Activated CD4-positive, alpha-beta memory T cell treated with anti-CD3 and anti-CD28 coated beads for 36 hours (primary cell): Measurements from ENCODE around the gene MCM10. TPM values are rescaled to one million over a fixed set of nuclear protein-coding genes. Genes with fewer than 3 reads are reported as not detected.

Source experiments
- CTCF ChIA-PET: fragments of 350-600 bp; sonication (Branson Sonifier 250); formaldehyde crosslinking; loops from one replicate; lab custom pipeline; 2021; ENCODE audit warnings: antibody characterized with exemption, inconsistent platforms; lab: Charles Lee
- POLR2A ChIA-PET: fragments of 350-600 bp; sonication (Branson Sonifier 250); formaldehyde crosslinking; loops from one replicate; lab custom pipeline; 2021; ENCODE audit warnings: antibody characterized with exemption; lab: Charles Lee
- DNase-seq: peaks from one replicate; pipeline ENCODE4 v3.0.0-alpha.2; 2020
- H3K27ac Mint-ChIP-seq: one replicate; pipeline ENCODE4 v1.8.0; 2021; ENCODE audit warnings: mixed read lengths
- H3K27me3 Mint-ChIP-seq: one replicate; pipeline ENCODE4 v1.8.0; 2021; ENCODE audit warnings: mixed read lengths
- H3K36me3 Mint-ChIP-seq: one replicate; pipeline ENCODE4 v1.8.0; 2021; ENCODE audit warnings: mixed read lengths
- H3K4me1 Mint-ChIP-seq: one replicate; pipeline ENCODE4 v1.8.0; 2021; ENCODE audit warnings: low read depth, mixed read lengths
- H3K4me3 Mint-ChIP-seq: one replicate; pipeline ENCODE4 v1.8.0; 2021; ENCODE audit warnings: mild to moderate bottlenecking, mixed read lengths
- H3K9me3 Mint-ChIP-seq: one replicate; pipeline ENCODE4 v1.8.0; 2021; ENCODE audit warnings: mixed read lengths
- intact Hi-C: fragments of 100-400 bp; cut with micrococcal nuclease; formaldehyde crosslinking; loops from one replicate; pipeline ENCODE4 v1.15.1; 2023
- total RNA-seq, 2 experiments: library from RNA; stranded (reverse); gene quantifications; one replicate each; pipeline ENCODE4 v1.2.3, GENCODE V29; 2021

The MCM10 gene
- total RNA-seq, 2 experiments from 2014 or later: 70.6 to 74.2 TPM

- Mint-ChIP-seq H3K27ac (no peak overlapping the region), H3K9me3 (no peaks in the 10 kb centered on the region), H3K36me3 (peaks cover 66% of the 10 kb centered on the region), H3K4me1 (no peaks in the 10 kb centered on the region), H3K4me3 (no peak overlapping the region), H3K27me3 (no peaks in the 10 kb centered on the region)
- intact Hi-C loops: no loop called here
- DNase-seq: no peak
- ChIA-PET CTCF (no interaction called here), POLR2A (no interaction called here)
Measured at GRCh38 chr10:13173616-13174015, 12.3 kb downstream of the MCM10 start.

- Mint-ChIP-seq H3K4me1 (peaks cover 11% of the 10 kb centered on the region), H3K27ac (no peak overlapping the region), H3K4me3 (no peak overlapping the region), H3K27me3 (no peaks in the 10 kb centered on the region), H3K36me3 (peaks cover 85% of the 10 kb centered on the region), H3K9me3 (no peaks in the 10 kb centered on the region)
- intact Hi-C loops: no loop called here
- CTCF ChIA-PET: interaction anchor here (1.3 kb wide), 1 partner anchor 122 kb away, joined by 5 read pairs; no protein-coding TSS in a partner anchor
- POLR2A ChIA-PET: interaction anchor here (0.6 to 1.3 kb wide), 2 partner anchors 7 to 122 kb away, joined by 4 to 5 read pairs; no protein-coding TSS in a partner anchor
- DNase-seq: peak; percentile 55
Measured at GRCh38 chr10:13180788-13181187, 19.4 kb downstream of the MCM10 start.

GRCh38 chr10:13182424-13182823, 21.1 kb downstream of the MCM10 start:
- no peak overlapping the region for H3K4me3 Mint-ChIP-seq
- H3K36me3 Mint-ChIP-seq: peaks cover 86% of the 10 kb centered on the region
- peaks cover 11% of the 10 kb centered on the region for H3K4me1 Mint-ChIP-seq
- H3K27ac Mint-ChIP-seq: no peak overlapping the region
- POLR2A ChIA-PET: no interaction called here
- no peaks in the 10 kb centered on the region for H3K9me3 Mint-ChIP-seq
- DNase-seq: no peak
- no peaks in the 10 kb centered on the region for H3K27me3 Mint-ChIP-seq
- intact Hi-C loops: no loop called here
- CTCF ChIA-PET: interaction anchor here (1.3 kb wide), 1 partner anchor 21 kb away, joined by 3 read pairs; the partner anchor contains the start of gene MCM10

GRCh38 chr10:13183625-13184024, 22.3 kb downstream of the MCM10 start:
- CTCF ChIA-PET: no interaction called here
- no peak for DNase-seq
- Mint-ChIP-seq H3K4me3 (no peak overlapping the region), H3K9me3 (no peaks in the 10 kb centered on the region), H3K27me3 (no peaks in the 10 kb centered on the region), H3K27ac (no peak overlapping the region), H3K36me3 (peaks cover 80% of the 10 kb centered on the region), H3K4me1 (peaks cover 11% of the 10 kb centered on the region)
- intact Hi-C loops: no loop called here
- POLR2A ChIA-PET: no interaction called here

GRCh38 chr10:13184276-13184675, 22.9 kb downstream of the MCM10 start:
- CTCF ChIA-PET: no interaction called here
- Mint-ChIP-seq H3K9me3 (no peaks in the 10 kb centered on the region), H3K4me1 (peaks cover 11% of the 10 kb centered on the region), H3K36me3 (peaks cover 79% of the 10 kb centered on the region), H3K27ac (no peak overlapping the region), H3K4me3 (no peak overlapping the region), H3K27me3 (no peaks in the 10 kb centered on the region)
- POLR2A ChIA-PET: no interaction called here
- intact Hi-C loops: no loop called here
- no peak for DNase-seq

- Mint-ChIP-seq H3K27ac (no peak overlapping the region), H3K4me1 (peaks cover 11% of the 10 kb centered on the region), H3K9me3 (no peaks in the 10 kb centered on the region), H3K27me3 (no peaks in the 10 kb centered on the region), H3K4me3 (no peak overlapping the region), H3K36me3 (peaks cover 77% of the 10 kb centered on the region)
- intact Hi-C loops: no loop called here
- ChIA-PET CTCF (interaction anchor here (0.7 kb wide), 1 partner anchor 23 kb away, joined by 4 read pairs; the partner anchor contains the start of gene MCM10), POLR2A (no interaction called here)
- no peak for DNase-seq
Measured at GRCh38 chr10:13184730-13185514, 23.6 kb downstream of the MCM10 start.

- Mint-ChIP-seq H3K4me1 (no peaks in the 10 kb centered on the region), H3K9me3 (no peaks in the 10 kb centered on the region), H3K36me3 (peaks cover 68% of the 10 kb centered on the region), H3K27me3 (no peaks in the 10 kb centered on the region), H3K4me3 (no peak overlapping the region), H3K27ac (no peak overlapping the region)
- ChIA-PET POLR2A (no interaction called here), CTCF (no interaction called here)
- DNase-seq: no peak
- intact Hi-C loops: no loop called here
Measured at GRCh38 chr10:13187135-13187534, 25.8 kb downstream of the MCM10 start.

GRCh38 chr10:13188593-13188992, 27.2 kb downstream of the MCM10 start:
- POLR2A ChIA-PET: no interaction called here
- CTCF ChIA-PET: no interaction called here
- no peak for DNase-seq
- Mint-ChIP-seq H3K9me3 (no peaks in the 10 kb centered on the region), H3K4me1 (no peaks in the 10 kb centered on the region), H3K27me3 (no peaks in the 10 kb centered on the region), H3K36me3 (peaks cover 70% of the 10 kb centered on the region), H3K27ac (no peak overlapping the region), H3K4me3 (no peak overlapping the region)
- intact Hi-C loops: no loop called here

GRCh38 chr10:13189961-13190360, 28.6 kb downstream of the MCM10 start:
- intact Hi-C loops: no loop called here
- Mint-ChIP-seq H3K4me3 (no peak overlapping the region), H3K27me3 (no peaks in the 10 kb centered on the region), H3K9me3 (no peaks in the 10 kb centered on the region), H3K36me3 (peaks cover 66% of the 10 kb centered on the region), H3K27ac (no peak overlapping the region), H3K4me1 (no peaks in the 10 kb centered on the region)
- ChIA-PET CTCF (no interaction called here), POLR2A (no interaction called here)
- DNase-seq: no peak

- peaks cover 64% of the 10 kb centered on the region for H3K36me3 Mint-ChIP-seq
- H3K4me1 Mint-ChIP-seq: no peaks in the 10 kb centered on the region
- intact Hi-C loops: no loop called here
- H3K9me3 Mint-ChIP-seq: no peaks in the 10 kb centered on the region
- DNase-seq: no peak
- ChIA-PET CTCF (interaction anchor here (0.6 kb wide), 1 partner anchor 53 kb away, joined by 3 read pairs; no protein-coding TSS in a partner anchor), POLR2A (no interaction called here)
- H3K27ac Mint-ChIP-seq: no peak overlapping the region
- H3K4me3 Mint-ChIP-seq: no peak overlapping the region
- H3K27me3 Mint-ChIP-seq: no peaks in the 10 kb centered on the region
Measured at GRCh38 chr10:13190816-13191215, 29.5 kb downstream of the MCM10 start.

GRCh38 chr10:13191362-13191761, 30.0 kb downstream of the MCM10 start:
- Mint-ChIP-seq H3K36me3 (peaks cover 63% of the 10 kb centered on the region), H3K4me3 (no peak overlapping the region)

GRCh38 chr10:13193637-13194036, 32.3 kb downstream of the MCM10 start:
- no peaks in the 10 kb centered on the region for H3K27me3 Mint-ChIP-seq
- no peaks in the 10 kb centered on the region for H3K4me1 Mint-ChIP-seq
- H3K4me3 Mint-ChIP-seq: no peak overlapping the region
- CTCF ChIA-PET: interaction anchor here (1.0 kb wide), 1 partner anchor 108 kb away, joined by 3 read pairs; no protein-coding TSS in a partner anchor
- no peaks in the 10 kb centered on the region for H3K9me3 Mint-ChIP-seq
- intact Hi-C loops: no loop called here
- peaks cover 60% of the 10 kb centered on the region for H3K36me3 Mint-ChIP-seq
- no peak overlapping the region for H3K27ac Mint-ChIP-seq
- POLR2A ChIA-PET: no interaction called here
- no peak for DNase-seq

More at GRCh38 chr10:13191362-13191761, 30.0 kb downstream of the MCM10 start:
- DNase-seq: no peak
- POLR2A ChIA-PET: no interaction called here
- Mint-ChIP-seq H3K9me3 (no peaks in the 10 kb centered on the region), H3K27ac (no peak overlapping the region), H3K4me1 (no peaks in the 10 kb centered on the region), H3K27me3 (no peaks in the 10 kb centered on the region)
- CTCF ChIA-PET: no interaction called here
- intact Hi-C loops: no loop called here
